ENCODE results near the gene ZNF600. TPM values are rescaled to one million over a fixed set of nuclear protein-coding genes. Genes with fewer than 3 reads are reported as not detected.
"Not testable (repeated sequence)": the region's sequence is repeated elsewhere in the genome, so short reads cannot be mapped to it uniquely, and the experiment has no call there.

The ZNF600 gene
- total RNA-seq, 2 donors from 2014 or later, result 7.3 to 10.9 TPM

DNA sequence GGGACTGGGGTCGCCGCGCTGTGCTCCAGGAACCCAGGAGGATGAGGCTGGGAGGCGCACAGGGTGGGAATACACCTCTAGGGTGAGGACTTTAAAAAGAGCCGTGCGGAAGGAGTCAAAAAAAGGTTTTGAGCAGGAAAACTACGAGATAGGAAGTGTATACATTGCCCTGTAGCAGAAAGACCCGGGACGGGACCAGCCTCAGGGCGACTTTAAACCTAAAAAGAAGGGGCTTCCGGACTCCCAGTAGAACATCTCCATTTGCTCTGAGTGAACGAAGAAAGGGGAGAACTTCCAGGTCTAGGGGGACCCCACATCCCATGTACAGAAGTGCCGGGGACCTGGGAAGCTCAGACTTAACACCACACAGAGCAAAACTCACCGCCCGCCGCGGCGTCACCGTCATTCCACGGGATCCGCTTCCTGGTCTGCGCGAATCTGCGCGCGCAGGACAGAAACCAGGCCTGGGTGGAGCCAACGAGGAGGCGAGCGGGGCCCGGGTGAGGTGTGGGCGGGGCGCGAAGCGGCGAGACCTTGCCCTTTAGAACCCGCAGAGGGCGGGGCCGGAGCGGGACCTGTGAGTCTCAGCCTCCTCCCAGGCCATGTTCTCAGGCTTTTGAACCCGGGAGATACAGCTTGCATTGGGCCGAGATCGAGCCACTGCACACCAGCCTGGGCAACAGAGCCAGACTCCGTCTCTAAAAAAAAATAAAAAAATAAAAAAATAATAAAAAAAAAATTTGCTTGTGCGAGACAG is 34.8 kb upstream of the ZNF600 start, which contains the start of gene ZNF28:
Gene ZNF28, minus strand, starts transcription at position 430 of the 757 bp plus-strand sequence. CDS start 3,675 bp downstream, outside the sequence.
- intact Hi-C loops (cut with DNase I), result not testable (repeated sequence)
- WGBS, 2 donors, result 1% methylated on average over 20 to 27 of the region's 44 CpGs

DNA sequence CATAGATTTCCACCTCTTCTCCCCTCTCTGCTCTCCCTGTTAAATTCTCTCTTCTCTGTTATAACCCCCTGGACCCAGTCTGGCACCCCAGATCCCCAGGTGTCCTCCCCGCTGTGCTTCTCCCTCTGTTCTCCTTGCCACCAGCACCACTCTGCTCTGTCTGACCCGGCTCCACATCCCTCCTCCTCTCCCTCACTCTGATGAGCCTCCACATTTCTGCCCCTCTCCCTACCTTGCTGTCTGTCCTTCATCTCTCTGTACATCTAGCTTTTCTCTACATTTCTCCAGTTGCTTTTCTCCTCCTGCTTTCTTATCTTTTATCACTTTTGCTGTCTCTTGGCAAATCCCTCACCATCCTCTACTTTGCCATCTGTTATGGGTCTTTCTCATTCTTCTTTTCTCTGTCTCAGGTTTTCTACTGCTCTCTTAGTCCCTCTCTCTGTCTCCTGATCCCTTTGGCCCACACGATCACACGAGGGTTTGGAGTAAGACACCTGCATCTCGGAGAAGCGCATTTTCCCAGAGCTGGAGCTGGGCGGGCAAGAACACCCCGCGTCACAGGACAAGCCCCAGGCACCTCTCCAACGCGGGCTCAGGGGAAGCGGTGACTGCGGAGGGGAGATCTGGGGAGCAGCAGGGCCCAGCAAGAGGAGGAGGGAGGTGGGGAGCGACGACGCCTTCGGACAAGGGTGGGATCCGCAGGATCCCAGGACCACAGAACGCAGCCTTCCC is 34.0 kb upstream of the ZNF600 start:
- H3K36me3 ChIP-seq (replicated peaks in 1 of 2; ENCODE audit: insufficient read depth in 1 of 2, low read depth in 2 of 2); H3K9me3 ChIP-seq; H3K27me3 ChIP-seq; H3K4me1 ChIP-seq; intact Hi-C loops (cut with DNase I): not testable (repeated sequence)
- Histone ChIP-seq H3K4me3 (peak overlapping the region; percentile 3 to 52), H3K27ac (peak overlapping the region in 3 of 4 donors; percentile 56 to 64 (median 59))
- peak; percentile 22 for ATAC-seq
- peak in 3 of 4 donors; percentile 16 to 31 (median 27) for DNase-seq
- WGBS, 2 donors, result 6 to 8% methylated on average over 18 to 19 of the region's 19 CpGs

More for the DNA sequence above, 34.8 kb upstream of the ZNF600 start, which contains the start of gene ZNF28:
- not testable (repeated sequence) for H3K27me3 ChIP-seq; H3K9me3 ChIP-seq; H3K4me1 ChIP-seq; H3K36me3 ChIP-seq (replicated peaks in 1 of 2; ENCODE audit: insufficient read depth in 1 of 2, low read depth in 2 of 2)
- peak within 1 kb of the TSS; percentile 11 to 52 for H3K4me3 ChIP-seq
- ATAC-seq (peak; percentile 99), DNase-seq (peak; percentile 69 to 80 (median 78))
- peak within 1 kb of the TSS in 3 of 4 donors; percentile 56 to 64 (median 59) for H3K27ac ChIP-seq
- TF ChIP-seq, protein P1, sequence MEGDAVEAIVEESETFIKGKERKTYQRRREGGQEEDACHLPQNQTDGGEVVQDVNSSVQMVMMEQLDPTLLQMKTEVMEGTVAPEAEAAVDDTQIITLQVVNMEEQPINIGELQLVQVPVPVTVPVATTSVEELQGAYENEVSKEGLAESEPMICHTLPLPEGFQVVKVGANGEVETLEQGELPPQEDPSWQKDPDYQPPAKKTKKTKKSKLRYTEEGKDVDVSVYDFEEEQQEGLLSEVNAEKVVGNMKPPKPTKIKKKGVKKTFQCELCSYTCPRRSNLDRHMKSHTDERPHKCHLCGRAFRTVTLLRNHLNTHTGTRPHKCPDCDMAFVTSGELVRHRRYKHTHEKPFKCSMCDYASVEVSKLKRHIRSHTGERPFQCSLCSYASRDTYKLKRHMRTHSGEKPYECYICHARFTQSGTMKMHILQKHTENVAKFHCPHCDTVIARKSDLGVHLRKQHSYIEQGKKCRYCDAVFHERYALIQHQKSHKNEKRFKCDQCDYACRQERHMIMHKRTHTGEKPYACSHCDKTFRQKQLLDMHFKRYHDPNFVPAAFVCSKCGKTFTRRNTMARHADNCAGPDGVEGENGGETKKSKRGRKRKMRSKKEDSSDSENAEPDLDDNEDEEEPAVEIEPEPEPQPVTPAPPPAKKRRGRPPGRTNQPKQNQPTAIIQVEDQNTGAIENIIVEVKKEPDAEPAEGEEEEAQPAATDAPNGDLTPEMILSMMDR (IDR thresholded peaks at IDR 0.05), result peak in 2 of 7 experiments; percentile 7 to 16
- peak in 2 of 3 donors; percentile 37 to 39 for TF ChIP-seq POLR2A (IDR thresholded peaks at IDR 0.05)

DNA sequence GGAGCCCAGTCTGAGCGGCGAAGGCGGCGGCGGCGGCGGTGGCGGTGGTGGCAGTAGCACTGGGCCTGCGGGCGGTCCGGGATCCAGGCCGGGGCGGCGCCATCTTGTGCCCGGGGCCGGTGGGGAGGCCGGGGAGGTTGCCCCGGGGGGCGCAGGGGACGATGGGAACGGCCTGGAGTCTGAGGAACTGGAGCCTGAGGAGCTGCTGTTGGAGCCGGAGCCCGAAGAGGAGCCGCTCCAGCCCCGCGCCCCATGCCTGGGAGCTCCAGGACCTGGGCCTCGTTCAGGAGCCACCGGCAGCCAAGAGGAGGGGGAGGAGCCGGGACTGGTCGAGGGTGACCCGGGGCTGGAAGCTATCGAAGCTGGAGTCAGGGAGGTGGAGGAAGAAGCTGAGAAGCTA is 23.2 kb upstream of the ZNF600 start:
- Histone ChIP-seq H3K9me3 (peaks cover 0 to 7% (median 0%) of the 10 kb centered on the region in 3 donors), H3K27me3 (no peaks in the 10 kb centered on the region), H3K27ac (no peak overlapping the region), H3K4me1 (no peaks in the 10 kb centered on the region), H3K4me3 (no peak overlapping the region), H3K36me3 (replicated peaks in 1 of 2; ENCODE audit: insufficient read depth in 1 of 2, low read depth in 2 of 2) (peaks cover 2 to 6% of the 10 kb centered on the region in 2 donors)
- ATAC-seq, result no peak
- DNase-seq, result no peak
- 95 to 97% methylated on average over 32 of the region's 32 CpGs for WGBS, 2 donors
- TF ChIP-seq, protein P1 (IDR thresholded peaks at IDR 0.05), result no peak
- TF ChIP-seq POLR2A (IDR thresholded peaks at IDR 0.05), result no peak
- intact Hi-C loops (cut with DNase I), result no loop called here

DNA sequence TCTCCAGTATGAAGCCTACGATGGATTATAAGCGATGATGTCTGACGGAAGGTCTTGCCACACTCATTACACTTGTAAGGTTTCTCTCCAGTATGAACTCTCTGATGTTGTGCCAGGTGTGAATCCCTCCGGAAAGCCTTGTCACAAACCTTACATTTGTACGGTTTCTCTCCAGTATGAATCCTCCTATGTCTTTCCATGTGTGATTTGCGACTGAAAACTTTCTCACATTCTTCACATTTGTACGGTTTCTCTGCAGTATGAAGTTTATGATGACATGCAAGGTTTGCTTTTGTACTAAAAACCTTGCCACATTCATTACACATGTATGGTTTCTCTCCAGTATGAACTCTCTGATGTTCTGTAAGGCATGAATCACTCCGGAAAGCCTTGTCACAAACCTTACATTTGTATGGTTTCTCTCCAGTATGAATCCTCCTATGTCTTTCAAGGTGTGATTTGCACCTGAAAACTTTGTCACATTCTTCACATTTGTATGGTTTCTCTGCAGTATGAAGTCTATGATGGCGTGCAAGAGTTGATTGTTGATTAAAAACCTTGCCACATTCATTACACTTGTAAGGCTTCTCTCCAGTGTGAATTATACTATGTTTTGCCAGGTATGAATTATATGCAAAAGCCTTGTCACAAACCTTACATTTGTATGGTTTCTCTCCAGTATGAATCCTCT is 13.5 kb upstream of the ZNF600 start:
- DNase-seq, ATAC-seq: not testable (repeated sequence)
- 91 to 93% methylated on average over 9 of the region's 9 CpGs for WGBS, 2 donors

DNA sequence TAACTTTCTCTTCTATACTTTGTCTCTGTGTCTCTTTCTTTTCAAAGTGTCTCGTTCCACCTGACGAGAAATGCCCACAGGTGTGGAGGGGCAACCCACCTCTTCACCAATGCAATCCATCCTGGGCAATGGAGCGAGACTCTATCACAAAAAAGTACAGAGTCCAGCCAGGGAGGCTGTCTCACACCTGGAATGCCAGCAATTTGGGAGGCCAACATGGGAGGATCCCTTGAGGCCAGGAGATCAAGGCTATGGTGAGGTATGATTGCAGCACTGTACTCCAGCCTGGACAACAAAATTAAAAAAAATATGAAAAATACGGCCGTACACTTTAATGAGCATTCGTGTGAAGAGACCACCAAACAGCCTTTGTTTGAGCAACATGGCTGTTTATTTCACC is 2.8 kb upstream of the ZNF600 start:
- H3K36me3 ChIP-seq (replicated peaks in 1 of 2; ENCODE audit: insufficient read depth in 1 of 2, low read depth in 2 of 2), result no peaks in the 10 kb centered on the region
- H3K27ac ChIP-seq, result no peak overlapping the region
- H3K27me3 ChIP-seq, result no peaks in the 10 kb centered on the region
- H3K9me3 ChIP-seq, result peaks cover 0 to 2% (median 0%) of the 10 kb centered on the region in 3 donors
- 79 to 80% methylated on average over 6 of the region's 6 CpGs for WGBS, 2 donors
- DNase-seq (no peak), ATAC-seq (no peak)
- TF ChIP-seq POLR2A (IDR thresholded peaks at IDR 0.05), result no peak
- TF ChIP-seq, protein P1 (IDR thresholded peaks at IDR 0.05), result no peak
- intact Hi-C loops (cut with DNase I), result no loop called here
- H3K4me1 ChIP-seq, result peaks cover 15% of the 10 kb centered on the region
- no peak overlapping the region for H3K4me3 ChIP-seq

More for the DNA sequence above, 13.5 kb upstream of the ZNF600 start:
- H3K27ac ChIP-seq; H3K4me1 ChIP-seq; H3K4me3 ChIP-seq; intact Hi-C loops (cut with DNase I); H3K27me3 ChIP-seq: not testable (repeated sequence)
- Histone ChIP-seq H3K9me3 (peaks cover 0 to 40% (median 2%) of the 10 kb centered on the region in 3 donors), H3K36me3 (replicated peaks in 1 of 2; ENCODE audit: insufficient read depth in 1 of 2, low read depth in 2 of 2) (peaks cover 11 to 18% of the 10 kb centered on the region in 2 donors)

All from body of pancreas (tissue), 4 donors.